RWPE1 (cell line): ENCODE data around the gene TPPP2.

ENCODE experiments used
- CTCF ChIA-PET: fragments of 350-600 bp; sonication (Branson Sonifier 250); formaldehyde crosslinking; extraction: SDS; loops from one replicate; lab custom pipeline; 2021; lab: Yijun Ruan, JAX
- POLR2A ChIA-PET: fragments of 400-600 bp; formaldehyde crosslinking; extraction: SDS; loops from one replicate; lab custom pipeline; 2020; ENCODE audit warnings: antibody characterized with exemption; ENCODE audit not compliant: low non-redundant PET; lab: Yijun Ruan, JAX
- DNase-seq: peaks from one replicate; pipeline ENCODE4 v3.0.0; 2012; ENCODE audit warnings: low spot score
- H3K27ac ChIP-seq: fragments of 450-650 bp; 2 replicates; pipeline ENCODE4 v1.5.1; 2017
- TF ChIP-seq, protein P1 (sequence below): fragments of 450-650 bp; conservative IDR thresholded peaks from 2 replicates; pipeline ENCODE4 v1.5.1; 2017; ENCODE audit warnings: low read depth, mild to moderate bottlenecking

Gene TPPP2

DNA sequence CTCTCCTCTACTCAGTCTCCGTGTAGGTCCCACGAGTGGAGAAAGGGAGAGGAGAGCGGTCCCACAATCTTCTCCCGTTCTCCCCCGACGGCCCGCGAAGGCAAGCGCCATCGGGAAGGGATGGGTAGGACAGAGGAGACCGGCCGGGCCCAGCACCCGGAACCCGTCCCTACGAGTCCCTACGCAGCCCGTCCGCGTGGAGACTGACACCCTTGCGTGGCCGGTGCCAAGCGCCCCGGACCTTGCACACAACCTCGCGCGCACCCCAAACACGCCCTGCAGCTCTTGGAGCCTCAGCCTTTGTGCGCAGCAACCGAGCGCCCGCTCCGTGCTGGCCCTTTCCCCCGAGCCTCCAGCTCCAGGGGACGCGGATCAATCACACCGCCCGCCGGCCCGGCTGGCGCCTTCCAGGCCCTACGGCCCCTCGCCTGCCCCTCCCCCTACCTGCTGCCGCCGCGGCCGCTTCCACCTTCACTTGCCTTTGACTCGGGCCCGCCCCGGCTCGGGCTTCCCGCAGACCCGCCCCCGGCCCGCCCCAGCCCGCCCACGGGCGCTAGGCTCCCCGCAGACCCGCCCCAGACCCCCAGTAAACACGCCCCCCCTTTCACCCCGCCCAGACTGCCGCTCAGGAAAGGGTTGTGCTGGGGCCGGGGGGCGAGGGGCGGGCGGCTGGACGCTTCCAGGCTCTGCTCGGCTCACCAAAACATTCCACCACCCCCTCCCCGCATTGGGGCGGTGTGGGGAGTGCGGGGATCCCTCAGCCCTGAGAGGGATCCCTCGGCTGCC lies 5.2 kb upstream of the TPPP2 start, which contains the start of gene NDRG2:
Gene NDRG2 (minus strand): TSS at position 477 of the 786 bp plus-strand sequence. CDS start 1,746 bp downstream, outside the sequence.
- POLR2A ChIA-PET: interaction anchor here (0.5 to 0.6 kb wide), 2 partner anchors 17 to 682 kb away, joined by 3 read pairs; no protein-coding TSS in a partner anchor
- DNase-seq: peak; percentile 54
- CTCF ChIA-PET: interaction anchor here (0.6 to 1.0 kb wide), 3 partner anchors 10 to 65 kb away, joined by 3 to 4 read pairs (median 3); no protein-coding TSS in a partner anchor
- TF ChIP-seq, protein P1, sequence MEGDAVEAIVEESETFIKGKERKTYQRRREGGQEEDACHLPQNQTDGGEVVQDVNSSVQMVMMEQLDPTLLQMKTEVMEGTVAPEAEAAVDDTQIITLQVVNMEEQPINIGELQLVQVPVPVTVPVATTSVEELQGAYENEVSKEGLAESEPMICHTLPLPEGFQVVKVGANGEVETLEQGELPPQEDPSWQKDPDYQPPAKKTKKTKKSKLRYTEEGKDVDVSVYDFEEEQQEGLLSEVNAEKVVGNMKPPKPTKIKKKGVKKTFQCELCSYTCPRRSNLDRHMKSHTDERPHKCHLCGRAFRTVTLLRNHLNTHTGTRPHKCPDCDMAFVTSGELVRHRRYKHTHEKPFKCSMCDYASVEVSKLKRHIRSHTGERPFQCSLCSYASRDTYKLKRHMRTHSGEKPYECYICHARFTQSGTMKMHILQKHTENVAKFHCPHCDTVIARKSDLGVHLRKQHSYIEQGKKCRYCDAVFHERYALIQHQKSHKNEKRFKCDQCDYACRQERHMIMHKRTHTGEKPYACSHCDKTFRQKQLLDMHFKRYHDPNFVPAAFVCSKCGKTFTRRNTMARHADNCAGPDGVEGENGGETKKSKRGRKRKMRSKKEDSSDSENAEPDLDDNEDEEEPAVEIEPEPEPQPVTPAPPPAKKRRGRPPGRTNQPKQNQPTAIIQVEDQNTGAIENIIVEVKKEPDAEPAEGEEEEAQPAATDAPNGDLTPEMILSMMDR: no peak
- H3K27ac ChIP-seq: no peak within 1 kb of the TSS

DNA sequence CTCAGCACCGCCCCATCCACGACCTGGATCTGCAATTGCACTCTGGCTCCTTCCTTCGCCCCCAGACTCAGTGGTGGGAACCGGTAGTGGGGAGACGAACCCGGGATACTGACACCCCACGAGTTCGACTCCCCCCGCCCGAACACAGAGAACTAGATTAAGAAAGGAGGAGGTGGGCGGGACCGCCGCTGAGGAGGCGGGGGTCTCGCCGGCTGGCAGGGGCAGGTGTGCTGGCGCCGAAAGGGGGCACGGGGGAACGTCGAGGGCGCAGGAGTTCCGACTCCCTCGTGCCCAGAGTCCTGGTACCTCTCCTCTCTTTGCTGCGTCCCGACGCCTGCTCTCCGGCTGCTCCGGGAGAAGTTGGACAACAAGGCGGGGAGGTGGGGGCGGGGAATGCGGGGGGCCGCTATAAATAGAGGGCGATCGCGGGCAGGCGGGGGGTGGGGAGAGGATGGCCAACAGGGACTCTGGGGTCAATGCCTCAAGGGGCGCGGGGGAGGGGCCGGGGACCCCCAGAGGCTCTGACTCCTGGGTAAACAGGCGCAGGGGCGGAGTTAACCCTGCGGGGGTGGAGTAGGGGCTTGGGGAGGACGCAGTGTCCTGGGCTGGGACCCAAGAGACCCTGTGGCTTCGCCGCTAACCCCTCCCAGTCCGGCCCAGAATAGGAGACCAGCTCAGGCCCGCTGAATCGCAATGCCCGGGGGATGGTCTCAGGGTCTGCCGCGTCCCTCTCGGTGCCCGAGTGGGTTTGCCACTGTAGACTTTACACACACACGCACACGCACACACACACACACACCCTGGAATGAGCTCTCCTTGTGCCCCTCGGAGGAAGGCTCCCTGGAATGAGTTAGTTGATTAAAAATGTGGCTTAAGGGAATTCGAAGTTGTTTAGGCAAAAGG lies 4.4 kb upstream of the TPPP2 start:
- ChIA-PET CTCF (interaction anchor here (0.8 to 1.0 kb wide), 2 partner anchors 11 to 14 kb away, joined by 3 to 4 read pairs; no protein-coding TSS in a partner anchor), POLR2A (no interaction called here)
- TF ChIP-seq, protein P1: no peak
- no peak overlapping the region for H3K27ac ChIP-seq
- DNase-seq: no peak

DNA sequence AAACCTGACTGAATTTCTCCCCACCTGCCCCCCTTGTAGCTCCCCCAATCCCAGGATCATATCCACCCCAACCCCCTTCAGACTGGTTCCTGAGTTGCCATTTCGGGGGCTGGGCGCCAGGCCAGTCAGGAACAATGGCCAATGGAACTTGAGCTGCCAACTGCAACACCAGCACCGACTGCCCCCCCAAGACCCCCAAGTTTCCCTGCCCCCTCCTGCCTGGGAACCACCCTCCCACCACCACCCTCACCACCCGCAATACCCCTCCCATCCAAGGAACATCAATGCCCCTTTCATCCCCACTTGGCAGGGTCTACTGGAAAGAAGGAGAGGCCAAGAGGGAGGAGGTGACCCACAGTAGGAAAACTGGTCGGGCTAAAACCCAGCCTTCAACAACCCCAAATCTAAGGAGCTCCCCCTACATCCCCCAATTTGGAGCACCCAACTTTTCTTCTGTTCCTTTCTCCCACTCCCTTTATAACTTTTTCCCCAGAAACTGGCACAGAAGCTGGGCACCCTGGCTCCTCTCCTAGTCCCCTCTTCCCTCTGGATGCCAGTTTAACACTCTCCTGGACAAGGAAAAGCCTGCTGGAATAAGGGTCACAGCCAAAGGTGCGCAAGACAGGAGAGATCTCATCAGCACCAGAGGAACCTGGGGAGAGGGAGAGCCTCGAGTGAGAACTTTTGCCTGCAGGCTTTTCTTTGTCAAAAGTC lies 3.6 kb upstream of the TPPP2 start:
- DNase-seq: no peak
- ChIA-PET CTCF (interaction anchor here (0.7 to 0.8 kb wide), 2 partner anchors 12 to 14 kb away, joined by 3 to 4 read pairs; no protein-coding TSS in a partner anchor), POLR2A (no interaction called here)
- H3K27ac ChIP-seq: no peak overlapping the region
- TF ChIP-seq, protein P1: no peak

DNA sequence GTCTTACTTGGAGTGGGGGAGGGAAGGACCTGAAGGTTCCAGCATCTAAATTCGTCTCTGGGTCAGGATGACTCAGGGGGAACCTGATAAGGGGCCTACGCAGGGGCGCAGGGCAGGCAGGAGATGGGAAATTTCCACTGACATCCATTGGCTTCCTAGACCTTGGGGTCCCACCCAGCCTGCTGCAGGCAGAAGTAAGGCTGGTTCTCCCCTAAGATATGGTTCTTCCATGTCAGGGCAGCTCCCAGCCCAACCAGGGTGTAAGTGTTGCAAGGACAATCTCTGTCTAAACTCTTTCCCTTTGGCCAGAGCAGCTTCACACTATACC lies 3.1 kb upstream of the TPPP2 start:
- DNase-seq: no peak
- ChIA-PET CTCF (interaction anchor here (0.7 kb wide), 1 partner anchor 12 kb away, joined by 3 read pairs; no protein-coding TSS in a partner anchor), POLR2A (no interaction called here)
- TF ChIP-seq, protein P1: no peak
- no peak overlapping the region for H3K27ac ChIP-seq

DNA sequence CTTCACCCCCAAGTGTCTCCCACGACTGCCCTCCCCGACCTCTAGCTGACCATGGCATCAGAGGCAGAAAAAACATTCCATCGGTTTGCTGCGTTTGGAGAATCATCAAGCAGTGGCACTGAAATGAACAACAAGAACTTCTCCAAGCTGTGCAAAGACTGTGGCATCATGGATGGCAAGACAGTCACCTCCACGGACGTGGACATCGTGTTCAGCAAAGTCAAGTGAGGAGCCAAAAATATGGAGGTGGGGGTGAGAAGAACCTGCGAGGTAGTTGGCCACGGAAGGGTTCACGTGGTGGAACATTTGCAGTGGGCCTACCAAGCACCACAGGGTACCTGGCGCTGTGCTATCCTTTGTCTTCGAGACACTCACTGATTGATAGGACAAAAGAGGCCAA lies 514 bp downstream of the TPPP2 start:
- TF ChIP-seq, protein P1: no peak
- no peak for DNase-seq
- POLR2A ChIA-PET: no interaction called here
- CTCF ChIA-PET: interaction anchor here (2.1 kb wide), 1 partner anchor 10 kb away, joined by 7 read pairs; no protein-coding TSS in a partner anchor
- H3K27ac ChIP-seq: no peak overlapping the region
